GM21786 (cell line): ENCODE results near the gene EML6.
"Not testable (repeated sequence)": the region's sequence is repeated elsewhere in the genome, so short reads cannot be mapped to it uniquely, and the experiment has no call there.

Experiments used
- ATAC-seq: cut with Tn5 transposase; IDR thresholded peaks from one replicate; pipeline ENCODE4 v1.9.1; 2021; ENCODE audit not compliant: unreplicated experiment

Gene EML6

GRCh38 chr2:54871457-54872107 lies 148.1 kb downstream of the EML6 start:
- no peak for ATAC-seq

GRCh38 chr2:54872780-54873179 lies 149.3 kb downstream of the EML6 start:
- ATAC-seq = no peak

DNA sequence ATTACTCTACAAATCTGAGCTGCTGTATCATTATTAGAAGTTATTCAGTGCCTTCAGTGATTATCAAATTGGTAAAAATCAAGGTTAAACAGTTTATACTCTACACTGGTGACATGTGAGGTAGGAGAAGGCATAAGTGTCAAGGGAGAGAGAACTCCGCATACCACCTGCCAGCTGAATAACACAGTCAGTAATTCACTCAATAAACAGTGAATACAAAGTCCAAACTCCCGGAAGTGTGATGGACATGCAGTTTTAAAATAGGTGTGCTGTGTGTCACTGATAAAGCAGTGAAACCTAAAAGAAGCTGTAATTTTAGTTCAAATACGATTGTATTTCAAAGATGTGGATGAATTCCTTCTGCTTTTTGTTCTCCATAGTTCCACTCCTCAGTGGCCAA lies 149.8 kb downstream of the EML6 start:
- not testable (repeated sequence) for ATAC-seq

DNA sequence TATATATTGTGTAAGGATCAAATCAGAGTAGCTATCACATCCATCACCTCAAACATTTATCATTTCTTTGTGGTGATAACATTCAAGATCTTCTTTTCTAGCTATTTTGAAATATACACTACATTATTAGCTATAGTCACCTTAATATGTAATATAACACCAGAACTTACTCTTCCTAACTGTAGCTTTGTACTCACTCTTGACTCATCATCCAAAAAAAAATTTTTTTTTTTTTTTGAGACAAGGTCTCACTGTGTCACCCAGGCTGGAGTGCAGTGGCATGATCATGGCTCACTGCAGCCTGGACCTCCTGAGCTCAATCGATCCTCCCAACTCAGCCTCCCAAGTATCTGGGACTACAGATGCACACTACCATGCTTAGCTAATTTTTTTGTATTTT lies 153.3 kb downstream of the EML6 start:
- no peak for ATAC-seq

GRCh38 chr2:54878182-54878581 lies 154.7 kb downstream of the EML6 start:
- no peak for ATAC-seq

- ATAC-seq = no peak
Measured at GRCh38 chr2:54879032-54879431, 155.6 kb downstream of the EML6 start.

DNA sequence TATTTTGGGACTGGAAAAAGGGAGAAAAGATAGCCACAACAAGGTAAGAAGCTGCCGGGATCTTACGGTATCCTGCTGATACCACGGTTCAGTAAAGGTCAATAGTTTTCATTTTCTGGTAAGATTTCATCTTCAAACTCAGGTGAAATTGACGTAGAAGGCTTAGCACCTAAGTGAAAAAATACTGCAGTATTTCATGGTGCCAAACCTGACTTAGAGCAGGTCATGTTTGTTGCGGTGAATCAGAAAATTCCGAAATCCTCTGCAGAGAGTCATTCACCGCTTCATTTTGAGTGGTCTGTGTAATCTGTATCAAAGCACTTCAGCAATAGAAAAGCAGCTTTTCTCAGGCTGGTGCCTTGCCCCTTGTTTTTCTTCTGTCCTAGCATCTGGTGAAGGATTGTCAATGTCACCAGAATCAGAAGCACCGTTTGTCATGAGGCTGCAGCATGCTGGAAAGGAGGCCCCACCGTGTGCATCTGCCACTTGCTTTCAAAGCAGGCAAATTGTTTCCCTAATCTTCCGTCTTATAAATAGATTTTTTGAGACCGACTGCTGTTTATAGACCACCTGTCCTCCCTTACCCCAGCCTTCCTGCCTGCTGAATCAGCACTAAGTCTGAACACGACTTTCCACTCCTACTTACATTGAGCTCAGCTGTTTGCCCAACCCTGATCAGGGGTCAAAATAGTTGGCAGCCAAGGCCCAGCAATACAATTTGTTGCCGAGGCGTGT lies 156.3 kb downstream of the EML6 start:
- no peak for ATAC-seq

DNA sequence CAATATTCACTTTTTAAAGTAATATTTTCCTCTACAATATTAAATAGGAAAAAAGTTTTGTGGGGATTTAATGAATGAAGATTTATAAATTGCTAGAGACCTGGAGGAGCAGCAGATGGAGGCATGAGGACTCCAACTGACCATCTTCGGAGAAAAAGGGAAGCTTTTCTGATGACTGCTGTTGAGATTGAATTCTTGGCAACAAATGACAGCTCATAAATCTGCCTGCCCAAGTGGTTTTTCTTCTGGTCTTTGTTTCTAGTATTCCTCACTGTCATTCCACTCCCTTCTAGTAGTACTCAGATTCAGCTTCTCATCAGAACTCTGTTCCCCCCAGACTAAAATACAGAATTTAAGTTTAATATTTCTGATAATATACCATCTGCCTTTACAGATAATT lies 157.0 kb downstream of the EML6 start:
- ATAC-seq = no peak

GRCh38 chr2:54881759-54882158 lies 158.3 kb downstream of the EML6 start:
- ATAC-seq = no peak

DNA sequence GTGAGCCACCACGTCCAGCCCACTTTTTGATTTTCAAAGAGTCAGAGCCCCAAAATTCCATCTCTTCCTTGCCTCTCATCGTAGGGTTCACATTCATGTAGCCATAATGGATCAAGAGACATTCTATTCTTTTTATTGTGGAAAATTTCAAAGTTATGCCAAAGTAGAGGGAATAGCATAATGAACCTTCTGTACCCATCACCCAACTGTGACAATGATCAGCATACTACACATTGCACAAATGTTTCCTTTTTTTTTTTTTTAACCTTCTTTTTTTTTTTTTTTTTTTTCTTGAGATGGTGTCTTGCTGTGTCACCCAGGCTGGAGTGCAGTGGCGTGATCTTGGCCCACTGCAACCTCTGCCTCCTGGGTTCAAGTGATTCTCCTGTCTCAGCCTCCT lies 162.4 kb downstream of the EML6 start:
- no peak for ATAC-seq

DNA sequence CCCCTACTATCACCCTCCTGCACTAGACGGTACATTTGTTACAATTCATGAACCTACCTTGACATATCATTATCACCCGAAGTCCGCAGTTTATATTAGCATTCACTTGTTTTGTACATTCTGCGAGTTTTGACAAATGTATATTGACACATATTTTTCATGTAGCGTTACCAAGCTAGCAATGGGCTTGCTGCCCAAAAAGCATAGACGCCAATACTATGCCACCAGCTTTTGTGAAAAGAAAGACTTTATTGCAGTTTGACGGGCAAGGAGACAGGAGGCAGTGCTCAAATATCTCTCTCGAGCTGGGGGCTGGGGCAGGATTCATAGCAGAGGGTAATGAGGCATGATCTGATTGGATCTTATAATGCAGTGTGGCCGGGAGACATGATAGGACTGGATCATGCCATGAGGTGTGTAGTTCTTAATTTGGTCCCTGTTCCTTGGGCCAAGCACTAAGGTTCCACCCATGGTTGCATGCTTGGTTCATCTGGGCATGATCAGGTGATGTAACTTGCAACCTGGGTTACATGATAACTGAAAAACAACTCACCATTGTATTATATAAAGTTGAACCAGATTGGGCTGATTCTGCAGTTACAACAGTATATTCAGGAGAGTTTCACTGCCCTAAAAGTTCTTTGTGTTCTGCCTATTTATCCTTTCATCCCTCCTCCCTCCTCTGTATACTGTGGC lies 164.5 kb downstream of the EML6 start:
- ATAC-seq = no peak

- no peak for ATAC-seq
Measured at GRCh38 chr2:54889053-54889452, 165.6 kb downstream of the EML6 start.

DNA sequence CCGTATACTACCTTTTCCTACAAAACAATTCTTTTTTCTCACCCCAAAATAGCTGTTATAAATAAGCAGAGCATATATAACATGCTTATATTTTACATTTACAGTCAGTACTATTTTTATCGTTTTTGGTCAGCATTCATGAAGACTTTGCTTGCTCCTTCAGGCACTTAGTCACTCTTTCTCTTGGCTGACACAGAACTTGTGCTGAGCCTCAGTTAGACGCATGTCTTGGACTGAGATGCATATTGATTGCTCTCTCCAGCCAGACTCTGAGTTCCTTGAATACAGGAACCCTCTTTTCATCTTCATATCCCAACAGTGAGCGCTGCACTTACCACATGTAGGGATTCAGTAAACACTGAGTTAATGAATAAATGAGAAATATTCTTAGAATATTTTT lies 168.4 kb downstream of the EML6 start:
- ATAC-seq = no peak

- ATAC-seq = no peak
Measured at GRCh38 chr2:54894467-54894866, 171.0 kb downstream of the EML6 start.

GRCh38 chr2:54895730-54896129 lies 172.3 kb downstream of the EML6 start:
- no peak for ATAC-seq

- ATAC-seq = no peak
Measured at GRCh38 chr2:54897420-54898310, 174.2 kb downstream of the EML6 start.

DNA sequence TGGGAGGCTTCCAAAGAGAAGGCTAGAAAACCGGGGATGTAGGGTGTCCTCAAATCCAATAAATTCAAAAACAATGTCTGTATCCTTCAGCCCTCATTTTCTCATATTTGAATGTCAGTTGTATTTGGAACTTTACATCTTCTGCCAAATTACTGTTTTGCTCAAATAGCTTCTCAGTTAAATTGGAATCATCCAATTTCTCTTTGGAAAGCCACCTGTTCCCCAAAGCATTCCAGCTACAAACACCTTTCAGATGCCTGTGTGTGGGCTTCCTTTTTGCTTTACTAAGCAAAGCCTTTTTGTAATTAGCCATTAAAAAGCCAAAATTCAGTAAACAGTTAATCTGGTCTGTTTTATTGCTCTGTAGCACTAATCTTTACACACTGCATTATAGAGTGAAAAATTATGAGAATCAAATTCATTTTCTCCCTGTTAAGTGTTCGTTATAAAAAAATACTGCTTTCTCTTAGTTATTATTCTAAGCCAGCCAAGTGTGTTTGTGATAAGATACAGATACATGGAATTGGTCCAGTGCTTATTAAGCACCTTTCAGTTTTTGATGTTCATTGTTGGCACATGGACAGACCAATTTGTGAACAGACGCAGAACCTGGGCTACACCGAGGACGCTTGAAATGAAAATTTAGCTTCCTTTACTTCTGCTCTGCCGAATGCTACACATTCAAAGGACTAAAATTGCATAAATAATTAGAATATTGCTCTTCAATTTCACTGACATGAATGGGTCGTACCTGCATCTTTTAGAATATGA lies 175.2 kb downstream of the EML6 start:
- no peak for ATAC-seq

GRCh38 chr2:54899576-54900200 lies 176.2 kb downstream of the EML6 start:
- ATAC-seq = no peak

- no peak for ATAC-seq
Measured at GRCh38 chr2:54901224-54901986, 177.9 kb downstream of the EML6 start.
